HTR-8/SVneo (cell line): Measurements from ENCODE around the gene FHAD1.

ENCODE experiments used
- DNase-seq: peaks from one replicate; pipeline ENCODE4 v3.0.0; 2011; ENCODE audit warnings: low spot score, mixed read lengths; ENCODE audit not compliant: insufficient read length
- FAIRE-seq: peaks from 2 replicates; lab custom pipeline; 2011; peaks lifted over from hg19 to GRCh38; lab: Jason Lieb, UNC

The FHAD1 gene

GRCh38 chr1:15217654-15218053 is 29.4 kb upstream of the FHAD1 start:
- FAIRE-seq, result no peak
- DNase-seq, result no peak

- FAIRE-seq (no peak), DNase-seq (no peak)
Observed at GRCh38 chr1:15218287-15219279, 28.4 kb upstream of the FHAD1 start.

GRCh38 chr1:15219280-15220023 is 27.6 kb upstream of the FHAD1 start:
- no peak for DNase-seq
- FAIRE-seq, result no peak

GRCh38 chr1:15220024-15220392 is 27.0 kb upstream of the FHAD1 start:
- FAIRE-seq (no peak), DNase-seq (no peak)

- no peak for FAIRE-seq
Observed at GRCh38 chr1:15220825-15221431, 26.1 kb upstream of the FHAD1 start.

GRCh38 chr1:15222653-15223303 is 24.2 kb upstream of the FHAD1 start:
- DNase-seq, result no peak
- no peak for FAIRE-seq

More at GRCh38 chr1:15220825-15221431, 26.1 kb upstream of the FHAD1 start:
- DNase-seq, result no peak

- DNase-seq, result no peak
- FAIRE-seq, result no peak
Observed at GRCh38 chr1:15224259-15224869, 22.7 kb upstream of the FHAD1 start.

- FAIRE-seq, result no peak
- no peak for DNase-seq
Observed at GRCh38 chr1:15224974-15225373, 22.0 kb upstream of the FHAD1 start.

GRCh38 chr1:15225461-15225860 is 21.6 kb upstream of the FHAD1 start:
- DNase-seq (no peak), FAIRE-seq (no peak)

GRCh38 chr1:15226388-15227255 is 20.4 kb upstream of the FHAD1 start:
- DNase-seq (no peak), FAIRE-seq (no peak)

GRCh38 chr1:15229707-15230131 is 17.3 kb upstream of the FHAD1 start:
- FAIRE-seq (no peak), DNase-seq (no peak)

- FAIRE-seq, result no peak
Observed at GRCh38 chr1:15231714-15232201, 15.3 kb upstream of the FHAD1 start.

GRCh38 chr1:15233689-15234088 is 13.3 kb upstream of the FHAD1 start:
- FAIRE-seq (no peak), DNase-seq (no peak)

More at GRCh38 chr1:15231714-15232201, 15.3 kb upstream of the FHAD1 start:
- no peak for DNase-seq

GRCh38 chr1:15236321-15236721 is 10.7 kb upstream of the FHAD1 start:
- FAIRE-seq (no peak), DNase-seq (no peak)

GRCh38 chr1:15236746-15237145 is 10.3 kb upstream of the FHAD1 start:
- FAIRE-seq (no peak), DNase-seq (no peak)

- DNase-seq, result no peak
- no peak for FAIRE-seq
Observed at GRCh38 chr1:15238789-15239188, 8.2 kb upstream of the FHAD1 start.

GRCh38 chr1:15242766-15243165 is 4.3 kb upstream of the FHAD1 start:
- no peak for FAIRE-seq
- DNase-seq, result no peak

GRCh38 chr1:15243275-15244043 is 3.6 kb upstream of the FHAD1 start:
- FAIRE-seq (no peak), DNase-seq (no peak)
